ENCODE data around the gene BTG2. TPM values are rescaled to one million over a fixed set of nuclear protein-coding genes. Genes with fewer than 3 reads are reported as not detected.

Gene BTG2
- total RNA-seq, 3 donors from 2014 or later = 73.0 to 101 (median 80.5) TPM

DNA sequence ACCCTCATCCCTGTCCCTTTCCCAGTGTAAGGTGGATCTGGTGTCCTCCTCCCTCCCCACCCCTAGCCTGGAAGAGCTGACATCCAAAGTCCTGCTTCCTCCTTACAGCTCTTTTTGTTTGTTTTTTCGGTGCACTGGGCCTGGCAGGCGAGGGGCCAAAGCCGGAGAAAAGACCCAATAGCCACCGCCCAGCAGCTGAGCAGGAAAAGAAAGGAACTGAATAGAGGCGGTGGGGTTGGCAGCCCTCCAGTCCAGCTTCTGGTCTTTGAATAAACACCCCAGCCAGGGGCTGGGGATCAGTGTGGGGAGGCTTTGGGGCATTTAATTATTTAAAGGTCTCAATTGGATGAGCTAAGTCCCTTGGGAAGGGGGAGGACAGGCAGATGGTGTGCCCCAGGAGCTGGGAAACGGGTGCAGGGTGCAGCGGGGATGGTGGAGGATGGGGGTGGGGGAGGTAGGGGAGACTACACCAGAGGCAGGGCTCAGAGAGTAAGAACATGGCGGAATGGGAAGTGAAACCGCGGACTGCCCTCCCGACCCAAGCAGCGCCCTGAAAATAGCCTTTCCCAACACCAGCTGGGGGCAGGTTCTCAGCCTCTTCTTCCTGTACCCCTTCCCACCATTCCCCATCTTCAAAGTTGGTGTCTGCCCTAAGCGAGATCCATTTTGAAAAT is 20.2 kb downstream of the BTG2 start:
- Mint-ChIP-seq H3K4me3 (peak overlapping the region; percentile 42), H3K36me3 (ENCODE audit: insufficient read depth) (no peaks in the 10 kb centered on the region), H3K9me3 (no peaks in the 10 kb centered on the region), H3K27me3 (ENCODE audit: low read depth) (no peaks in the 10 kb centered on the region), H3K4me1 (ENCODE audit: low read depth) (peaks cover 80% of the 10 kb centered on the region)
- no peak for DNase-seq
- ATAC-seq = no peak

DNA sequence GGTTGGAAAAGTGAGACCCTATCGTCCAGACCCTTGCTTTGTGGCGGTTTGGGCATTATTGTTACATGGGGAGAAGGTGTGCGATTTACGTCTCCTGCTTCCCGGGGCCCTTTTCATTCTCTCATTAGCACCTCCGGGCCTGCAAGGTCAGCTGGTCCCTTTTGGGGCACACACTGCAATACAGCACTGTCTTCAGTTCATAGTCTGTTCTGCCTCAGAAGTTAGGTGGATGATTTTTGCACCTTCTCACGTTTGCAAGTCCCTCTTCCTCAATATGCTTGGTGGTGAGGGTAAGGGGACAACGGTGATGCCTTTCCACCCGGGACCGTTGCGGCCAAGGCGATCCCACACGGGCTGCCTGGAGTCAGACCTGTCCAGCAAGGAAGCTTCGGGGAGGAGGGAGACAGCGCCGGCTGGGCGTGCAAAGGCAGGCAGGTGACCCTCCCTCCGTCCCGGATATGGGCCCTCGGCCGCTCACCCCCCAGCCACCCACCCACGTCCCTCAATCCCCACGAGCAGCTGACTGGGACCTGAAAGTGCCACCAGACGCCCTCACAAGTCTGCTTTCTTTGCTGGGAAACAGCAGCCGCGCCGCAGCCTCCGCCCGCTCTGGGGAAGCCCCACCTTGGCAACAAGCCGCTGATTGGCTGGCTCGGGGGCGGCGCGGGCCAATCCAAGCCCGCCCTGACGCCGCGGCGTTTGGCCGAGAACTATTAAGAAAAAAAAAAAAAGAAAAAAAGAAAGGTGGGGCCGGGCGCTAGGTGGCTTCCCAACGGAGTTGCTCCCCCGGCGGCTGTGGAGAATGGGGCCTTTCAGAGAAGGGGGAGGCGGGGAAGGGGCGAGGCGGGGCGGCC is 21.7 kb downstream of the BTG2 start:
- Mint-ChIP-seq H3K4me1 (ENCODE audit: low read depth) (peaks cover 65% of the 10 kb centered on the region), H3K9me3 (no peaks in the 10 kb centered on the region), H3K36me3 (ENCODE audit: insufficient read depth) (no peaks in the 10 kb centered on the region), H3K4me3 (peak overlapping the region; percentile 77), H3K27me3 (ENCODE audit: low read depth) (no peaks in the 10 kb centered on the region)
- ATAC-seq (peak; percentile 87 to 90), DNase-seq (peak; percentile 93)

DNA sequence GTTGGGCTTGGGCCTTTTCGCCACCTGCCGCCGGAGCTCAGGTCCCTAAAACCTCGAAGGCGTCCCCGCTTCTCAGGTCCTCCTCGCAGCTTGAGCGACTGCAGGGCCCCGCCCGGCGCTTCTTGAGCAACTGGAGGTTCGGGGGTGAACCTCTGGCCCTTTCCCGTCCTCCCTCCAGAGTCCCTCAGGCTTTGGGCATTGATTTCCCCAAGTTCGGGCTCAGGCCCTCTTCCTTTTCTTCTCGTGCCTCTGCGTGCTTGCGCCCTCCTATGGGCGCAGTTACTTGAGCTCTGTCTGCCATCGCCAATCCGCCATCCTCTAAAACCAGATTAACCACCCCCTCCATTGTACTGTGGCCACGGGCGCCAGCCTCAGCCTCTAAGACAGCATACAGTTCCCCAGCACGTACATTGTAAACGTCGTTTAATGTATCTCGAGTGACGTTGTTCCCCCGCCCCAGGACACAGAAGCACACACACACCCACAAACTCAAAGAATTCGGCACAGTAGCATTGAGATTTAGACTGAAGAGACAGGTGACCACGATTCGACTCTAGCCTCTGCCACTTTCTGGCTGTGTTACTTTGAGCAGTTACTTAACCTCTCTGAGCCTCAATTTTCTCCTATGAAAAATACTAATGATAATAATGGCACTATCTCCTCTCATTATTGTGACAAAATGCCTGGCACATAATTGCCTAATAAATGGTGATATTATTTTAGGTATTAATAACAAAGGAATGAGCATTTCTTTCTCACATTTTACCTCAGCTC is 22.6 kb downstream of the BTG2 start:
- no peaks in the 10 kb centered on the region for H3K36me3 Mint-ChIP-seq (ENCODE audit: insufficient read depth)
- DNase-seq = peak; percentile 47
- H3K4me3 Mint-ChIP-seq = peak overlapping the region; percentile 77
- peak; percentile 57 to 60 for ATAC-seq
- H3K4me1 Mint-ChIP-seq (ENCODE audit: low read depth) = peaks cover 57% of the 10 kb centered on the region
- H3K9me3 Mint-ChIP-seq = no peaks in the 10 kb centered on the region
- H3K27me3 Mint-ChIP-seq (ENCODE audit: low read depth) = no peaks in the 10 kb centered on the region

DNA sequence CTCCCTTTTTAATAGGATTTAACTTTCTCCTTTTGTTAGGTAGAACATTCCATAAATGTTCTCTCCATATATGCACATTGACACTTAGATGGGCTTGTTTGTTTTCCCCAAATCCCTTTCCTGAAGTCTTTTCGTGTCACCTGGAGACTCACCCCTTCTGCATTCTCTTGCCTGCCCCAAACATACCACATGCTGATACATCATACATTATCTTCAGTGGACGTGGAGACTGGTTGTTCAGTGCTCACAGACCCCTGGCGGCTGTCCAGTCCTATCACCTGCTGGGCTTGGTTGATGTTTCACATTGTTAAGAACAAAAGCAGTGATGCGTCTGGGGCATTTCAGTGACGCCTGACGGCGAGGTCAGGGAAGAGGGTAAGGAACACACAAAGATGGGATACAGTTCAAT is 23.4 kb downstream of the BTG2 start:
- H3K4me1 Mint-ChIP-seq (ENCODE audit: low read depth) = peaks cover 49% of the 10 kb centered on the region
- no peaks in the 10 kb centered on the region for H3K36me3 Mint-ChIP-seq (ENCODE audit: insufficient read depth)
- ATAC-seq (no peak), DNase-seq (no peak)
- H3K27me3 Mint-ChIP-seq (ENCODE audit: low read depth) = no peaks in the 10 kb centered on the region
- no peak overlapping the region for H3K4me3 Mint-ChIP-seq
- no peaks in the 10 kb centered on the region for H3K9me3 Mint-ChIP-seq

DNA sequence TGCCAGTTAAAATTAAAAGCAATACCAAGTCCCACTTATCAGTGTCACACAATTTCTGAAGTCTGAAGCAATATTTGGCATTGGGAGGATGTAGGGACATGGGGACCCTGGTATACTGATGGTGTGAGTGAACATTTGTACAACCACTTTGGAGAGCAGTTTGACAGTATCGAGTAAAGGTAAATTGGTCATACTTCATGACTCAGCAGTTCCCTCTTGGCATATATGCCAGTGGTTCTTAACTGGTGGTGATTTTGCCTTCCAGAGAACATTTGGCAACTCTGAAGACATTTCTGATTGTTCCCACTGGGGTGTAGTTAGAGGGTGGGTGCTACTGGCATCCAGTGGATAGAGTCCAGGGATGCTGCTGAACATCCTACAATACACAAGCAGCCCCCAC is 25.9 kb downstream of the BTG2 start:
- Mint-ChIP-seq H3K27me3 (ENCODE audit: low read depth) (no peaks in the 10 kb centered on the region), H3K4me1 (ENCODE audit: low read depth) (peaks cover 32% of the 10 kb centered on the region), H3K9me3 (no peaks in the 10 kb centered on the region), H3K36me3 (ENCODE audit: insufficient read depth) (no peaks in the 10 kb centered on the region), H3K4me3 (no peak overlapping the region)
- DNase-seq (no peak), ATAC-seq (no peak)

DNA sequence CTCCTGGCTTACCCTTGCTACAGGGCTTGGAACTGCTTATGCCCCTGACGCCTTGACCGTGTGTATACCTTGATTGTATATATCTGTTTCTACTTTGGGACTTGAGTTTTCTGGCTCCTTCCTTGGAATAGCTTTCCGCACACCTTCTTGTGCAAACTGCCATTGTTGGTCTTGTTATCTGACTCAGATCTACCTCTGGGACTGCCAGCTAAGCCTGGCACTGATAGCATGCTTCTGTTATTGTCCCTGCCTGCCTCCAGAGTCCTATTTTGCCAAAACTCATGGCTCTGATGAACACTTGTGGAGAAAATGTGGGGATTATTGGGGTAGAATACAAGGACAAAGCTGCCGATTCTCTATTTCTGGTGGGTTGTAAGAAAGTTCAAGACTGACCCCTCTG is 30.2 kb downstream of the BTG2 start:
- Mint-ChIP-seq H3K27me3 (ENCODE audit: low read depth) (peaks cover 1% of the 10 kb centered on the region), H3K4me3 (no peak overlapping the region), H3K4me1 (ENCODE audit: low read depth) (peaks cover 16% of the 10 kb centered on the region), H3K36me3 (ENCODE audit: insufficient read depth) (no peaks in the 10 kb centered on the region), H3K9me3 (no peaks in the 10 kb centered on the region)
- no peak for DNase-seq
- ATAC-seq = no peak

DNA sequence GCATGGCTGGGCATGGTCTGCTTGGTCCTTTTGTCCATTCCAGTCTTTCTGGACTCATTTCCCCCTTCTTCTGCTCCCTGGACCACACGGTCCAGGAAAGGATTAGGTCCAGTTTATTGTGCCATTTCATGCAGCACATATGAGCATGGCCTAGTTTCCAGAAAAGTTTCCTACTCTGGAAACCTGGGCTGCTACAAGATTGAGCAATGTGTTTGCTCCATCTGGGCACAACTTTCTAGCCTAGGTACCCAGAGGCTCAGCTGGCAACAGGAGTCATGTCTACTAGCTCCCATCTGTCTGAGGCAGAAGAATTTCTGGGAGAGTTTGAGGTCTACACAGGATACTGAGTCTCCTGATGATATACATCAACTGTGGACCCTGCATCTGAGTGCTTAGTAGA is 30.8 kb downstream of the BTG2 start:
- H3K27me3 Mint-ChIP-seq (ENCODE audit: low read depth) = peaks cover 1% of the 10 kb centered on the region
- DNase-seq (no peak), ATAC-seq (no peak)
- H3K9me3 Mint-ChIP-seq = no peaks in the 10 kb centered on the region
- no peak overlapping the region for H3K4me3 Mint-ChIP-seq
- H3K4me1 Mint-ChIP-seq (ENCODE audit: low read depth) = peaks cover 16% of the 10 kb centered on the region
- no peaks in the 10 kb centered on the region for H3K36me3 Mint-ChIP-seq (ENCODE audit: insufficient read depth)

DNA sequence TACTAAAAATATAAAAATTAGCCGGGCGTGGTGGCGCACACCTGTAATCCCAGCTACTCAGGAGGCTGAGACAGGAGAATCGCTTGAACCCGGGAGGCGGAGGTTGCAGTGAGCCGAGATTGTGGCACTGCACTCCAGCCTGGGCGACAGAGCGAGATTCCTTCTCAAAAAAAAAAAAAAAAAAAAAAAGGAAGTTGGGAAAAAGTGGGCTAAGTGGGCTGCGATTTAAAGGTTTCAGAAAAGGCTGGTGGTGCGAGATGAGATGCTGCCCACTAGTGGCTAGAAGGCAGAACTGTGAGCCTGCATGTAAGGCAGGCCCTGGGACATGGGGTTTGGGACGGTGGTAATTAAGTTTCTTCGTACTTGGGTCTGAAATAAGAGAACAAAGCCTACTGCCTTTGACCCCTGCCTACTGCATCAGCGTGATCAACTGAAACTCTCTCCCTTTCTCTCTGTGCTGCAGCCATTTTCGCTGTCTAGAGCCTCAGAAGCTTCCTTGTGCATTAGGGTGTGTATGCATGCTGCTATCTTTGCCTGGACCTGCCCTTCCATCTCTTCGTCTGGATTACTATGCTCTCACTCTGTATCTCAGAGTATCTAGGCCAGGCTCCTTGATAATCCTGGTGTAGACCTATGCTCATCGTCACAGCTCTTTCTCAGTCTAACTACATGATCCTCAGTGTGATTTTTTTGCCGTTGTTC is 33.2 kb downstream of the BTG2 start:
- Mint-ChIP-seq H3K27me3 (ENCODE audit: low read depth) (peaks cover 4% of the 10 kb centered on the region), H3K9me3 (no peaks in the 10 kb centered on the region), H3K4me1 (ENCODE audit: low read depth) (peaks cover 19% of the 10 kb centered on the region), H3K4me3 (no peak overlapping the region), H3K36me3 (ENCODE audit: insufficient read depth) (no peaks in the 10 kb centered on the region)
- DNase-seq (peak; percentile 50), ATAC-seq (peak; percentile 59 to 74)

DNA sequence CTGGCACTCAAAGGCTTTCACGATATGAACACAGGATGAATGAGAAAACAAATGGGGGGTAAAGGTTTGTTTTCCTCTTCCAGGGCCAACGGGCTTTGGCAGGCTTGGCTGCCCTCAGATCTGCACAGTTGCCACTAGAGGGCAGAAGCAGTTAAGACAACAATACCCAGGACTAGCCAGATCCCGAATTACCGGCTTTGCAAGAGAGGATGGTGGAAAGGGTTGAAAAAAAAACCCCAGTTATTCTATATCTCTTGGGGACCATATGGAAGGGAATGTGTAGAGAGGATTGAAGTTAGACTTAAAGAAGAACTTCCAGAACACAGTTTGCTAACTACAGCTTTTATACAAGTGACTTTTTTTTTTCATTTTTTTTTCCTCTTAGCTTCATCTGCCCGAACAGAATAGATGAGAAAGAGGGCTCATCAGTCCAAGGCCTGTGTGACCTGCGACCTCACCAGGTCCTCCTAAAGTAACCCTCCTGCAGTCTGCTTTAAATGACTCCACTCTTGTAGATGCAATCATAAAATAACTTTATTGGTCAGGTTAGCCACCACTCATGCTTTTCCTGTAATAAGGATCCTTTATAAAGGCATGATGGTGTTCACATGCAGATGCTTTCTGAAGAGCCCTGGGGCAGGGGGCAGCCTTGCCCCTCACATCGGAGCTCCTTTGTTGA is 34.9 kb downstream of the BTG2 start:
- Mint-ChIP-seq H3K27me3 (ENCODE audit: low read depth) (peaks cover 12% of the 10 kb centered on the region), H3K9me3 (no peaks in the 10 kb centered on the region), H3K4me3 (no peak overlapping the region), H3K4me1 (ENCODE audit: low read depth) (peaks cover 19% of the 10 kb centered on the region), H3K36me3 (ENCODE audit: insufficient read depth) (no peaks in the 10 kb centered on the region)
- ATAC-seq (peak; percentile 71 to 72), DNase-seq (peak; percentile 51)

DNA sequence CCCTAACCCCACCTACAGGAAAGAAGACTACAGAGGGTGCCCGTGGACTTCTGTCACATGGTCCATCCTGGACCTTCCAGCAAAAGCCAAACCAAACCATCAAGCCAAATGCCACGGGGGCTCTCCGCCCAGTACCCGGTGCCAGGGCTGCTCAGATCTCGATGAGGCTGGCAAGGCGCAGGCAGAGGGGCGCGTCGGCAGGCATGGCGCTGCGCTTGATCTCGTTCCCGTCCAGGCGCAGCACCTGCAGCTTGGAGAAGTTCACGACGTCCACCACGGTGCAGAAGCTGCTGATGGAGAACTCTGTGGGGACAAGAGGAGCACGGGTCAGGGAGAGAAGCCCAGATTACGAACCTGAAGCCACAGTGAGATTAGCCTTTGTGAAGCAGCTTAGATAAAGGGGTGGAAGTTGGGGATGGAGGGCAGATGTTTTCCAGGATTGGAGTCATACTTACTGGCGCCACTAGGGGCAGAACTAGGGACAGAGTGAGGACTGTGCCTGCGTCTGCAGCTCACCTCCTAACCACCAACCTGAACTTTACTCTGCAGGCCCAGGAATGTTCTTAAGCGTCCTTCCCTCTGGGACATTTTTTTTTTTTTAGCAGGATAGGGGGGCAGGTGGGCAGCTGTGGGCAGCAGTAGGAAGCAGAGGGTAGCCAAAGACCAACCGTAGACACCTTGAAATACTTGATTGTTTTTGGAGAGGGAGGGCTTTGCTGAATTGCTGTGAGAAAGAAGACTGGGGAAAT is 37.0 kb downstream of the BTG2 start:
- Mint-ChIP-seq H3K27me3 (ENCODE audit: low read depth) (peaks cover 25% of the 10 kb centered on the region), H3K4me3 (no peak overlapping the region), H3K36me3 (ENCODE audit: insufficient read depth) (no peaks in the 10 kb centered on the region), H3K4me1 (ENCODE audit: low read depth) (peaks cover 6% of the 10 kb centered on the region), H3K9me3 (no peaks in the 10 kb centered on the region)
- DNase-seq = peak; percentile 50
- ATAC-seq = peak; percentile 83 to 84

DNA sequence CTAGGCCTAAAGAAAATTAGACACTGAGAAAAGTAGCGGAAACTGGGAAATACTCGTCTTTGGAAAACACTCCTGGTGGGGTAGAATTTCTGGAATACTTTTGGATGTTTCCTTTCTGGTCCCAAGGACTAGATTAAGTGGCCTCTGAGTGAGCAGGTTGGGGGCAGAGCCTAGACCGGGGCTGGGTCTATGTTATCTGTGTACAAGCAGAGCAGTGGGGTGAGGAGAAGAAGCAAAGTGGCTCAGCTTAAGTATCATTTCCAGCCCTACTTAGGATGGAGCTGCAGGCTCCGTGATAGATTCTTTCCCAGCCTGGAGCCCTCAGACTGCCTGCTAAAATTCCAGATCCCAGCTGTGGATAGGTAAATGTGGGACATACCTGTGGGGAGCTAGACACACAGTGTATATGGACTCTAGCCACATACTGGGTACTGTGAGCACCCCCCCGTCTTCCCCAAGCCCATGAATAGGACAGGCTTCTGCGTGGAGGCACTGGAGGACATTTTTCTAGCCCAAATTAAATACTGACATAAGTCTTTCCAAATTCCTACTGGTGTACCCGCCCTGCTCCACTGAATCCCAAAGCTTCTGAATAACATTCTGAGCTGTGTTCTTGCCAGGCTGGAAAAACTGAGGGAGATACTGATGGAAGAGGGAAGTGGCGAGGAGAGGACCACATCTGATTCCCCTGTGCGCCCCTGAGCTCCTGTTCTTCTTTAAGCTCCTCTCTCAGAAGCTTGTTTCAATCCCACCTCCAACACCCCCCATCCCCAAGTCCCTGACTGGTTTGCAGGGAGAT is 38.8 kb downstream of the BTG2 start:
- Mint-ChIP-seq H3K4me3 (no peak overlapping the region), H3K36me3 (ENCODE audit: insufficient read depth) (no peaks in the 10 kb centered on the region), H3K27me3 (ENCODE audit: low read depth) (peaks cover 33% of the 10 kb centered on the region), H3K4me1 (ENCODE audit: low read depth) (peaks cover 6% of the 10 kb centered on the region), H3K9me3 (no peaks in the 10 kb centered on the region)
- no peak for DNase-seq
- ATAC-seq = no peak

DNA sequence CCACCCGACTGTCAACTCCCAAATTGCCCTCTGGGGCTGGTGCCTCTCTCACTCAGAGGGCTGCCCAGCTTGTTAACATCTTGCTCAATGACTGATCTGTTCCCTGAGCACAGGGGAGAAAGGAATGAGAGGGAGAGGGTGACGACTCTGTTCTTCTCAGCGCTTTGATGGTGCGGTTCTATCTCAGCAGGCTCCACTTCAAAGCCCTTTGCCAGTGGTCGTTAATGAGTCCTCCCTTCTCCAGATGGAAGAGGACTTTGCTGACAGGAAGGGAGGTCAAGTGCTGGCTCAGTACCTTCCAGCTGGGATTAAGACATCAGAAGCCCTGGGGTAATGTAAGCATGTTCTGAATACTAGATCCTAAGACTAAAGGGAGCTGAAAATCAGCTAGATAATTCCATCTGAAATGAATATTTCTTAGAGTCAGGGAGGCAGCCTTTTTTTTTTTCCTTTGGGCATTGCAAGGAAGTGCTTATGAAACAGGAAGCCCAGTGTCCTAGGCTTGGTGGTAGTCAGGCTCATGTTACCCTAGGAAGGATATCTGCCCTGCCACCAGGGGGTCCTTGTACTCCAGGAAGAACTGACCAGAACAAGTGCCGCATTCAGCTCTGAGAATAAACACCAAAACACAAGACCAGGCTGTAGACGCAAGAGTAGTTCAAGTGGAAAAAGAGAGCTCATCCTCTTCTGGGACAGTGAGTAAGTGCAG is 40.9 kb downstream of the BTG2 start:
- H3K9me3 Mint-ChIP-seq = no peaks in the 10 kb centered on the region
- H3K36me3 Mint-ChIP-seq (ENCODE audit: insufficient read depth) = no peaks in the 10 kb centered on the region
- DNase-seq = no peak
- no peak overlapping the region for H3K4me3 Mint-ChIP-seq
- peaks cover 3% of the 10 kb centered on the region for H3K4me1 Mint-ChIP-seq (ENCODE audit: low read depth)
- no peak for ATAC-seq
- H3K27me3 Mint-ChIP-seq (ENCODE audit: low read depth) = peaks cover 38% of the 10 kb centered on the region

Measured in activated T-cell treated with anti-CD3 and anti-CD28 coated beads, Interleukin-2, amount 50 U/mL, for 4 hours (primary cell).